HepG2 (cell line): ENCODE results near the gene VKORC1. TPM values are rescaled to one million over a fixed set of nuclear protein-coding genes. Genes with fewer than 3 reads are reported as not detected.

Source experiments
- CCDC6 ChIP-seq: sonication (generic); formaldehyde crosslinking; IDR thresholded peaks from 2 replicates; pipeline ENCODE4 v1.8.1; 2022; ENCODE audit warnings: mild to moderate bottlenecking, missing genetic modification reagents, moderate library complexity
- FOXA1 ChIP-seq, 2 experiments: fragments of 450-650 bp in 1 of 2; sonication (generic) in 1 of 2; formaldehyde crosslinking in 1 of 2; IDR thresholded peaks; 2 replicates each; pipeline versions ENCODE4 v1.4.0 to v1.6.1; 2016 to 2020; ENCODE audit warnings: missing genetic modification reagents in 1 of 2
- GMEB1 ChIP-seq: sonication (generic); formaldehyde crosslinking; IDR thresholded peaks from 2 replicates; pipeline ENCODE4 v1.5.1; 2020; ENCODE audit warnings: missing genetic modification reagents, mild to moderate bottlenecking, borderline replicate concordance
- MEF2D ChIP-seq: sonication (generic); formaldehyde crosslinking; IDR thresholded peaks from 2 replicates; pipeline ENCODE4 v1.5.1; 2020; ENCODE audit warnings: mild to moderate bottlenecking, missing genetic modification reagents
- PHF8 ChIP-seq: sonication (generic); formaldehyde crosslinking; IDR thresholded peaks from 2 replicates; pipeline ENCODE4 v1.5.0; 2020; ENCODE audit warnings: missing genetic modification reagents
- RBFOX2 ChIP-seq: fragments of 200-400 bp; formaldehyde crosslinking; IDR thresholded peaks from 2 replicates; pipeline ENCODE4 v1.6.1; 2017; ENCODE audit warnings: low read depth, mild to moderate bottlenecking, low read length
- RFX1 ChIP-seq: fragments of 450-650 bp; IDR thresholded peaks from 2 replicates; pipeline ENCODE4 v1.6.1; 2017
- SKI ChIP-seq: fragments of 450-650 bp; IDR thresholded peaks from one replicate; pipeline ENCODE4 v1.6.1; 2018; ENCODE audit warnings: mild to moderate bottlenecking; ENCODE audit not compliant: partially characterized antibody
- SMARCC2 ChIP-seq: fragments of 450-650 bp; IDR thresholded peaks from 2 replicates; pipeline ENCODE4 v1.6.1; 2017; ENCODE audit warnings: antibody characterized with exemption, mild to moderate bottlenecking
- TCF12 ChIP-seq, 2 experiments: fragments of 450-650 bp in 1 of 2; sonication (generic) in 1 of 2; formaldehyde crosslinking in 1 of 2; IDR thresholded peaks; 2 replicates each; pipeline versions ENCODE4 v1.6.1 to v1.8.0; 2017 to 2022; ENCODE audit warnings: antibody characterized with exemption in 1 of 2, mild to moderate bottlenecking in 1 of 2, missing genetic modification reagents in 1 of 2, moderate library complexity in 1 of 2
- ZKSCAN8 ChIP-seq: IDR thresholded peaks from 2 replicates; pipeline ENCODE4 v1.6.1; 2016; ENCODE audit warnings: borderline replicate concordance, missing genetic modification reagents, missing compliant biosample characterization
- ZNF282 ChIP-seq: fragments of 450-650 bp; IDR thresholded peaks from 2 replicates; pipeline ENCODE4 v1.6.1; 2018; ENCODE audit not compliant: partially characterized antibody
- ZNF3 ChIP-seq: IDR thresholded peaks from 2 replicates; pipeline ENCODE4 v1.7.0; 2017; ENCODE audit warnings: inconsistent platforms
- ZNF460 ChIP-seq: sonication (generic); formaldehyde crosslinking; IDR thresholded peaks from 2 replicates; pipeline ENCODE4 v1.5.1; 2020; ENCODE audit warnings: missing genetic modification reagents, mild to moderate bottlenecking, borderline replicate concordance
- ZNF557 ChIP-seq: sonication (generic); formaldehyde crosslinking; IDR thresholded peaks from 2 replicates; pipeline ENCODE4 v1.4.0; 2020; ENCODE audit warnings: missing genetic modification reagents
- ZNF597 ChIP-seq: sonication (generic); formaldehyde crosslinking; IDR thresholded peaks from 2 replicates; pipeline ENCODE4 v1.5.0; 2020; ENCODE audit warnings: missing genetic modification reagents
- ZNF615 ChIP-seq: sonication (generic); formaldehyde crosslinking; IDR thresholded peaks from 2 replicates; pipeline ENCODE4 v1.5.0; 2020; ENCODE audit warnings: mild to moderate bottlenecking, missing genetic modification reagents, borderline replicate concordance
- ZNF619 ChIP-seq: sonication (generic); formaldehyde crosslinking; IDR thresholded peaks from 2 replicates; pipeline ENCODE4 v1.4.0; 2020; ENCODE audit warnings: mild to moderate bottlenecking, missing genetic modification reagents
- ZNF646 ChIP-seq: sonication (generic); formaldehyde crosslinking; IDR thresholded peaks from 2 replicates; pipeline ENCODE4 v1.9.0; 2021; ENCODE audit warnings: mild to moderate bottlenecking, missing genetic modification reagents
- ZZZ3 ChIP-seq: sonication (generic); formaldehyde crosslinking; IDR thresholded peaks from 2 replicates; pipeline ENCODE4 v1.4.0; 2020; ENCODE audit warnings: missing genetic modification reagents, mild to moderate bottlenecking, borderline replicate concordance
- polyA plus RNA-seq, 8 experiments: library from polyadenylated mRNA; depleted of rRNA in 3 of 8; stranded (reverse) in 7 of 8; unstranded in 1 of 8; fragments of >200 nt; fragmentation: Illumina TruSeq in 4 of 8; extraction: Trizol in 4 of 8; gene quantifications; 2 replicates each; pipeline versions ENCODE4 v1.2.1 to v1.2.3, GENCODE V29; 2011 to 2016; ENCODE audit warnings: low read depth in 4 of 8, missing spikeins in 1 of 8, mixed read lengths in 1 of 8; ENCODE audit not compliant: insufficient read depth in 1 of 8
- total RNA-seq, 5 experiments: library from RNA; depleted of rRNA; stranded (reverse); fragments of >200 nt; fragmentation: Illumina TruSeq; extraction: Trizol; gene quantifications; 2 replicates each; pipeline ENCODE4 v1.2.3, GENCODE V29; 2016; ENCODE audit warnings: low read depth in 1 of 5

The VKORC1 gene
- total and polyA plus RNA-seq, 2 of the 13 experiments (the other 11 are each of a cell fraction or from before 2014, with no cell fraction given): 141 to 615 TPM

- TF ChIP-seq FOXA1 (IDR thresholded peaks at IDR 0.05) (no peak), FOXA1 (CRISPR knock-in tag; IDR thresholded peaks at IDR 0.05) (peak; percentile 21; the same call in 1 of the 2 replicates), ZNF619 (CRISPR knock-in tag) (peak; percentile 43; the same call in 1 of the 2 replicates), ZNF282 (no peak), ZNF615 (CRISPR knock-in tag) (no peak), ZNF597 (CRISPR knock-in tag) (no peak), ZNF3 (CRISPR knock-in tag) (no peak), MEF2D (peak; percentile 89), ZNF646 (CRISPR knock-in tag) (no peak), PHF8 (CRISPR knock-in tag) (no peak; the same call in 1 of the 2 replicates), ZKSCAN8 (peak; percentile 67; the same call in 1 of the 2 replicates), SMARCC2 (no peak), ZNF460 (CRISPR knock-in tag) (no peak; the same call in 1 of the 2 replicates), RFX1 (no peak), CCDC6 (CRISPR knock-in tag) (0 out of 2 replicates have a peak, but pooled peaks have one; percentile 52), GMEB1 (CRISPR knock-in tag) (peak; percentile 85), TCF12 (IDR thresholded peaks at IDR 0.05) (no peak), TCF12 (CRISPR knock-in tag; IDR thresholded peaks at IDR 0.05) (no peak), ZZZ3 (CRISPR knock-in tag) (0 out of 2 replicates have a peak, but pooled peaks have one; percentile 13), RBFOX2 (peak; percentile 67; the same call in 1 of the 2 replicates), SKI (peak; percentile 60), ZNF557 (CRISPR knock-in tag) (no peak)
Observed at GRCh38 chr16:31142109-31143010, 47.8 kb upstream of the VKORC1 start (continued).
